ENCODE results near the gene KDM5C.

DNA sequence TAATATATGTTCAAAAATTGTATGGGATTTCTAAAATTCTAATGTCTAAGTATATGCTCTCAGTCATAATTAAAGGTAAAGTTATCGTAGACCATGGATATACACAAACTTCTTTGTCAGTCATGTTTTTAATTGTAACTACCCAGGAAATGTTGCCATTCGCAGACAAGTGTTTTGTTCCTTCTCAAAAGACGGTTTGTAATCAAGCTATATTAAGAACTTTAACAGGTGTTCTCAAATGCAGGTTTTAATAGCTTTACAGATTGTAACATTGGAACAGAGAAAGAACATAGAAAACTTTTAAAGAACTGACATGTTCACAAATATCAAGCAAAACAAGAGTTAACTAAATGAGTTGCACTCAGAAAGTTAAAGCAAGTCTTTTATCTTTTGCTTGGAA is 58.9 kb downstream of the KDM5C start:
- TF ChIP-seq, protein P1, sequence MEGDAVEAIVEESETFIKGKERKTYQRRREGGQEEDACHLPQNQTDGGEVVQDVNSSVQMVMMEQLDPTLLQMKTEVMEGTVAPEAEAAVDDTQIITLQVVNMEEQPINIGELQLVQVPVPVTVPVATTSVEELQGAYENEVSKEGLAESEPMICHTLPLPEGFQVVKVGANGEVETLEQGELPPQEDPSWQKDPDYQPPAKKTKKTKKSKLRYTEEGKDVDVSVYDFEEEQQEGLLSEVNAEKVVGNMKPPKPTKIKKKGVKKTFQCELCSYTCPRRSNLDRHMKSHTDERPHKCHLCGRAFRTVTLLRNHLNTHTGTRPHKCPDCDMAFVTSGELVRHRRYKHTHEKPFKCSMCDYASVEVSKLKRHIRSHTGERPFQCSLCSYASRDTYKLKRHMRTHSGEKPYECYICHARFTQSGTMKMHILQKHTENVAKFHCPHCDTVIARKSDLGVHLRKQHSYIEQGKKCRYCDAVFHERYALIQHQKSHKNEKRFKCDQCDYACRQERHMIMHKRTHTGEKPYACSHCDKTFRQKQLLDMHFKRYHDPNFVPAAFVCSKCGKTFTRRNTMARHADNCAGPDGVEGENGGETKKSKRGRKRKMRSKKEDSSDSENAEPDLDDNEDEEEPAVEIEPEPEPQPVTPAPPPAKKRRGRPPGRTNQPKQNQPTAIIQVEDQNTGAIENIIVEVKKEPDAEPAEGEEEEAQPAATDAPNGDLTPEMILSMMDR (IDR thresholded peaks at IDR 0.05): no peak
- no peak for TF ChIP-seq POLR2A (IDR thresholded peaks at IDR 0.05)
